OCI-LY7 (cell line): ENCODE data around the gene TCEANC. TPM values are rescaled to one million over a fixed set of nuclear protein-coding genes. Genes with fewer than 3 reads are reported as not detected.
"Not testable (repeated sequence)": the region's sequence is repeated elsewhere in the genome, so short reads cannot be mapped to it uniquely, and the experiment has no call there.

Experiments
- BruUV-seq: library from RNA; stranded (reverse); fragments of 400-500 nt; replicated peaks from 2 replicates; lab custom pipeline; 2021; lab: Mats Ljungman, UMichigan
- CTCF ChIA-PET: fragments of 300-600 bp; sonication (Branson Sonifier 250); formaldehyde crosslinking; loops from one replicate; lab custom pipeline; 2022; ENCODE audit warnings: antibody characterized with exemption; ENCODE audit not compliant: unreplicated experiment; lab: Charles Lee
- POLR2A ChIA-PET: fragments of 300-600 bp; sonication (Branson Sonifier 250); formaldehyde crosslinking; loops from one replicate; lab custom pipeline; 2022; ENCODE audit warnings: antibody characterized with exemption; lab: Charles Lee
- DNase-seq: peaks from one replicate; pipeline ENCODE4 v3.0.0-alpha.2; 2015; ENCODE audit warnings: low spot score
- H2AFZ ChIP-seq: fragments of 200-600 bp; sonication (generic), shearing (Covaris generic); 2 replicates; pipeline ENCODE4 v1.6.1; 2014; ENCODE audit warnings: mild to moderate bottlenecking, antibody characterized with exemption, low read length, moderate library complexity
- H3K27ac ChIP-seq: fragments of 200-600 bp; sonication (generic); 2 replicates; pipeline ENCODE4 v1.5.1; 2014; ENCODE audit warnings: mixed run types, low read depth, mild to moderate bottlenecking, moderate library complexity, low read length, inconsistent platforms; ENCODE audit not compliant: poor library complexity, severe bottlenecking
- H3K36me3 ChIP-seq: fragments of 200-600 bp; sonication (generic); 2 replicates; pipeline ENCODE4 v1.6.1; 2014; ENCODE audit warnings: mild to moderate bottlenecking, antibody characterized with exemption, low read length, moderate library complexity, mixed read lengths; ENCODE audit not compliant: insufficient read depth
- H3K4me1 ChIP-seq: fragments of 200-600 bp; sonication (generic); 2 replicates; pipeline ENCODE4 v1.5.1; 2014; ENCODE audit warnings: mild to moderate bottlenecking, low read length; ENCODE audit not compliant: insufficient read depth, poor library complexity, severe bottlenecking
- H3K4me2 ChIP-seq: fragments of 200-600 bp; sonication (generic); 2 replicates; pipeline ENCODE4 v1.6.1; 2014; ENCODE audit warnings: mild to moderate bottlenecking, low read length
- H3K4me3 ChIP-seq: fragments of 200-600 bp; sonication (generic); 2 replicates; pipeline ENCODE4 v1.5.1; 2014; ENCODE audit warnings: mild to moderate bottlenecking, low read depth, low read length; ENCODE audit not compliant: poor library complexity, severe bottlenecking
- H3K79me2 ChIP-seq: fragments of 200-600 bp; sonication (generic); 2 replicates; pipeline ENCODE4 v1.6.1; 2016; ENCODE audit warnings: low read depth, mild to moderate bottlenecking, low read length, moderate library complexity, mixed read lengths; ENCODE audit not compliant: insufficient read depth
- H3K9me2 ChIP-seq: fragments of 200-600 bp; sonication (generic); 2 replicates; pipeline ENCODE4 v1.6.1; 2016; ENCODE audit warnings: mild to moderate bottlenecking, low read length, mixed read lengths; ENCODE audit not compliant: insufficient read depth
- H3K9me3 ChIP-seq: fragments of 200-600 bp; sonication (generic); 2 replicates; pipeline ENCODE4 v1.6.1; 2014; ENCODE audit warnings: mild to moderate bottlenecking, mixed run types, low read length, mixed read lengths
- H4K20me1 ChIP-seq: fragments of 200-600 bp; sonication (generic); 2 replicates; pipeline ENCODE4 v1.6.1; 2014; ENCODE audit warnings: mild to moderate bottlenecking, antibody characterized with exemption, low read length, moderate library complexity, mixed read lengths; ENCODE audit not compliant: insufficient read depth
- CTCF ChIP-seq: fragments of 200-600 bp; sonication (generic); conservative IDR thresholded peaks from 2 replicates; pipeline ENCODE4 v1.5.1; 2014; ENCODE audit warnings: mild to moderate bottlenecking, antibody characterized with exemption, low read length, moderate library complexity, mixed read lengths
- EZH2phosphoT487 ChIP-seq: fragments of 200-600 bp; sonication (generic); IDR thresholded peaks from 2 replicates; pipeline ENCODE4 v1.6.1; 2018; ENCODE audit warnings: low read depth, borderline replicate concordance, mild to moderate bottlenecking, mixed run types, antibody characterized with exemption, low read length, moderate library complexity, mixed read lengths
- intact Hi-C: fragments of 100-400 bp; cut with micrococcal nuclease; formaldehyde crosslinking; loops from one replicate; pipeline ENCODE4 v1.10.0; 2022; ENCODE audit not compliant: unreplicated experiment
- total RNA-seq, 2 experiments: library from RNA; depleted of rRNA in 1 of 2; stranded (reverse); fragments of >200 nt in 1 of 2; shearing (Covaris generic) in 1 of 2; gene quantifications; 2 replicates each; pipeline ENCODE4 v1.2.3, GENCODE V29; 2014 to 2022

TCEANC gene
- total RNA-seq, 2 experiments from 2014 or later = 4.0 to 4.5 TPM

- Histone ChIP-seq H3K9me3 (no peaks in the 10 kb centered on the region), H3K27ac (no peak overlapping the region), H3K4me3 (no peak overlapping the region), H4K20me1 (no peaks in the 10 kb centered on the region), H3K79me2 (no peaks in the 10 kb centered on the region), H2AFZ (no peak overlapping the region), H3K4me1 (no peaks in the 10 kb centered on the region), H3K9me2 (no peaks in the 10 kb centered on the region), H3K36me3 (no peaks in the 10 kb centered on the region), H3K4me2 (no peak overlapping the region)
- intact Hi-C loops = no loop called here
- ChIA-PET POLR2A (no interaction called here), CTCF (no interaction called here)
- TF ChIP-seq CTCF (no peak), EZH2phosphoT487 (no peak)
- BruUV-seq = no TSS peak
- DNase-seq = no peak
These were observed 32.7 kb upstream of the TCEANC start for GRCh38 chrX:13620207-13620606.

- no TSS peak for BruUV-seq
- Histone ChIP-seq H3K27ac (no peak overlapping the region), H4K20me1 (no peaks in the 10 kb centered on the region), H3K4me1 (no peaks in the 10 kb centered on the region), H3K36me3 (no peaks in the 10 kb centered on the region), H3K9me3 (no peaks in the 10 kb centered on the region), H3K4me2 (no peak overlapping the region), H2AFZ (no peak overlapping the region), H3K4me3 (no peak overlapping the region), H3K79me2 (no peaks in the 10 kb centered on the region), H3K9me2 (no peaks in the 10 kb centered on the region)
- intact Hi-C loops = no loop called here
- TF ChIP-seq CTCF (no peak), EZH2phosphoT487 (no peak)
- POLR2A ChIA-PET = interaction anchor here (0.7 kb wide), 2 partner anchors 9 to 100 kb away, joined by 3 to 4 read pairs; no protein-coding TSS in a partner anchor
- DNase-seq = no peak
- CTCF ChIA-PET = no interaction called here
These were observed 30.5 kb upstream of the TCEANC start for GRCh38 chrX:13622401-13622964.

- Histone ChIP-seq H3K9me3 (no peaks in the 10 kb centered on the region), H2AFZ (no peak overlapping the region), H3K4me1 (no peaks in the 10 kb centered on the region), H3K36me3 (no peaks in the 10 kb centered on the region), H3K4me2 (no peak overlapping the region), H3K4me3 (no peak overlapping the region), H3K27ac (no peak overlapping the region), H3K9me2 (no peaks in the 10 kb centered on the region), H3K79me2 (no peaks in the 10 kb centered on the region), H4K20me1 (no peaks in the 10 kb centered on the region)
- intact Hi-C loops = no loop called here
- POLR2A ChIA-PET = no interaction called here
- CTCF ChIA-PET = no interaction called here
- no peak for TF ChIP-seq CTCF
- no peak for TF ChIP-seq EZH2phosphoT487
- no TSS peak for BruUV-seq
- no peak for DNase-seq
These were observed 25.6 kb upstream of the TCEANC start for GRCh38 chrX:13627306-13627705.

GRCh38 chrX:13637224-13637623, 15.7 kb upstream of the TCEANC start:
- H3K4me1 ChIP-seq, H3K36me3 ChIP-seq, H3K27ac ChIP-seq, H3K4me2 ChIP-seq, H3K4me3 ChIP-seq, H3K9me2 ChIP-seq, POLR2A ChIA-PET, H3K79me2 ChIP-seq, H2AFZ ChIP-seq, H3K9me3 ChIP-seq, BruUV-seq, H4K20me1 ChIP-seq, DNase-seq, intact Hi-C loops, CTCF ChIA-PET: not testable (repeated sequence)
